HFF-Myc (cell line): ENCODE results near the gene GARIN1A.

Experiments used
- DNase-seq: peaks from one replicate; pipeline ENCODE4 v3.0.0-alpha.2; 2011; ENCODE audit warnings: low read depth; ENCODE audit errors: extremely low read depth
- H3K4me3 ChIP-seq: replicated peaks from 2 replicates; pipeline ENCODE4 v1.5.1; 2011; ENCODE audit warnings: low read depth, mild to moderate bottlenecking, control low read depth, low read length
- TF ChIP-seq, protein P1 (sequence below): IDR thresholded peaks from 2 replicates; pipeline ENCODE4 v1.5.1; 2012; ENCODE audit warnings: mild to moderate bottlenecking, low read depth, low read length, control low read depth; ENCODE audit errors: missing control alignments

Gene GARIN1A

DNA sequence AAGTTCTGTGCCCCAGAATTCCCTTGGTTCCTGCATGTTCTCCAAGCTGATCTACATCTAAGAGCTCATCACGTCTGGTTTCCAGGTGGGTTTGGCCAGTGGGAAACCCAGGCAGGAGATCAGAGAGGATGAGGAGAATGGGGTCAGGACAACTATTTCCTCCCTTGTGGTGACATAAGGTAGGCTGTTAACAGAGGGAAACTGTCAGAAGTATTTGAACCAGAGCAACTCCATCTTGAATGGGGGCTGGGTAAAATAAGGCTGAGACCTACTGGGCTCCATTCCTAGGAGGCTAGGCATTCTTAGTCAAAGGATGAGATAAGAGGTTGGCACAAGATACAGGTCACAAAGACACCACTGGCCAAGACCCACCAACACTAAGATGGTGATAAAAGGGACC is 19.1 kb downstream of the GARIN1A start:
- TF ChIP-seq, protein P1, sequence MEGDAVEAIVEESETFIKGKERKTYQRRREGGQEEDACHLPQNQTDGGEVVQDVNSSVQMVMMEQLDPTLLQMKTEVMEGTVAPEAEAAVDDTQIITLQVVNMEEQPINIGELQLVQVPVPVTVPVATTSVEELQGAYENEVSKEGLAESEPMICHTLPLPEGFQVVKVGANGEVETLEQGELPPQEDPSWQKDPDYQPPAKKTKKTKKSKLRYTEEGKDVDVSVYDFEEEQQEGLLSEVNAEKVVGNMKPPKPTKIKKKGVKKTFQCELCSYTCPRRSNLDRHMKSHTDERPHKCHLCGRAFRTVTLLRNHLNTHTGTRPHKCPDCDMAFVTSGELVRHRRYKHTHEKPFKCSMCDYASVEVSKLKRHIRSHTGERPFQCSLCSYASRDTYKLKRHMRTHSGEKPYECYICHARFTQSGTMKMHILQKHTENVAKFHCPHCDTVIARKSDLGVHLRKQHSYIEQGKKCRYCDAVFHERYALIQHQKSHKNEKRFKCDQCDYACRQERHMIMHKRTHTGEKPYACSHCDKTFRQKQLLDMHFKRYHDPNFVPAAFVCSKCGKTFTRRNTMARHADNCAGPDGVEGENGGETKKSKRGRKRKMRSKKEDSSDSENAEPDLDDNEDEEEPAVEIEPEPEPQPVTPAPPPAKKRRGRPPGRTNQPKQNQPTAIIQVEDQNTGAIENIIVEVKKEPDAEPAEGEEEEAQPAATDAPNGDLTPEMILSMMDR = no peak

DNA sequence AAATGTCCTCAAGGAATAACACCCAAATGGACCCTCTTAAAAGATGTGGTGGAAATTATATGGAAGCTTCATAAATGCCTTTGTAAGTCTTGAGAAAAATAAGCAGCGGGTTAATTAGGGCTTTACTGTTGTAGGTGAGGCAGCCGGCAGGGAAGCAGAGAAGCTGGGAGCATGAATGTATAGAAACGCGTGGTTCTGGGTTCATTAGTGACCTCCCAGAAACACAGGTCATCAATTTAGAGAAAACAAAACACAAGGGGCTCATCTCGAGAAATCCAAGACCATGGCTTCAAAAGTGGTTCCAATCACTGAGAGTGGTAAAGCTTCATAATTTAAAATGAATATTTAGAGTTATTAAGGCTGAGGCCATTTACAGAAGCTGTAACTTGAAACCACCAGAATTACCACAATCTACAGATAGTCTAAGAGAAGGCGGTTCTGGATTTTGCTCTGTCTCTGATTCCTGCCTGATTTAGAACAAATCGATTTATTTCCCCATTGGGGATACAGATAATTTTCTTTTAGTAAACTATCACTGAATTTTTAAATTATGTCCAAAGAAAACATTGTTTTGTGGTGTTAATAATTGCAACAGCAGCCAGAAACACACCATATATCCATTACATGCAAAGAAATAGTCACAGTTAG is 20.7 kb downstream of the GARIN1A start:
- TF ChIP-seq, protein P1 = no peak
- no peak overlapping the region for H3K4me3 ChIP-seq
- no peak for DNase-seq

More for the DNA sequence above, 19.1 kb downstream of the GARIN1A start:
- no peak overlapping the region for H3K4me3 ChIP-seq
- DNase-seq = no peak

DNA sequence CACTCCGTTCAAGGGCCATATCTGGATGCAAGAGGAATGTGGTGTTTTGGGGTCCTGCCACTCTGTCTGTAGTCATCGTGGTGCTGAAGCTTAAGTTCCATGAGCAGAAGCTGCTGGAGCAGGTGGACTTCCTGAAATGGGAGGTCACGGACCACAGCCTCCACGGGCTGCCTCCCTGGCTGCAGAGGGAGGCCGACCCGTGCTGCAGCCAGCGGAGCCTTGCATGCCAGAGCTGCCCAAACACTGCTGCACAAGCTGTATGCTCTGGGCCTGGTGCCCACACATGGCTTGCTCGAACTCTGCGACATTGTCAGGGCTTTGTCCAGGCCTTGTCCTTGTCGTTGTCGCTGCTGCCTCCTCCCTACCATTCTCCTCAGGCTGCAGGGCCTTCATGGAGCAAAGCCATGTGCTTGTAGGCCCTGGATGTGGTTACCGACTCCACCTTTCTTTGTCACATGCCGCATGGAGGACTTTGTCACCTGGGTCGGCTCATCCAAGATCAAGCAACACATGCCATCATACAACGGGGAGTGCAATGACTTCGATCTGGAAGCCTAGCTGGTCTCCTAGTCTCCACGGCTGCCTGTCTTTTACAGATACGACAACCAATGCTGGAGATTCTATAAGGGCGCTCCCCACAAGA is 21.4 kb downstream of the GARIN1A start:
- TF ChIP-seq, protein P1 = no peak
- H3K4me3 ChIP-seq = no peak overlapping the region
- no peak for DNase-seq

DNA sequence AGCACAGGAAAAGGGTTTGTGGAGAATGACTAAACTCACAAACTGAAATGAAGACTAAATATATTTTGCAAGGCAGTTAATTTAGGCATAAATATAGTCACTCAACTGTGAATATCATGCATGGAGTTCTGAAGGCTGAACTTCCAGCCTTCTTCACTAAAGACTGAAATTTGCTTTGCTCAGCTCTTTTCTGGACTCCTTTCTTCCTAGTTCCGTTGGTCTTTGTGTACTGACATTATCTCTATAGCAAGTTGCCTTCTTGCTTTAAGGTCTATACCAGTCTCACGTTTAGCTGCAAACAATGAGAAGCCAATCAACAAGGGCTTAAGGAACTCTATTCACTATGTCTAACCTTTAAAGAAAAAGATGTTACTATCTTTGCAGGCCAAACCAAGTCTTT is 22.6 kb downstream of the GARIN1A start:
- DNase-seq = no peak
- no peak overlapping the region for H3K4me3 ChIP-seq
- TF ChIP-seq, protein P1 = no peak

DNA sequence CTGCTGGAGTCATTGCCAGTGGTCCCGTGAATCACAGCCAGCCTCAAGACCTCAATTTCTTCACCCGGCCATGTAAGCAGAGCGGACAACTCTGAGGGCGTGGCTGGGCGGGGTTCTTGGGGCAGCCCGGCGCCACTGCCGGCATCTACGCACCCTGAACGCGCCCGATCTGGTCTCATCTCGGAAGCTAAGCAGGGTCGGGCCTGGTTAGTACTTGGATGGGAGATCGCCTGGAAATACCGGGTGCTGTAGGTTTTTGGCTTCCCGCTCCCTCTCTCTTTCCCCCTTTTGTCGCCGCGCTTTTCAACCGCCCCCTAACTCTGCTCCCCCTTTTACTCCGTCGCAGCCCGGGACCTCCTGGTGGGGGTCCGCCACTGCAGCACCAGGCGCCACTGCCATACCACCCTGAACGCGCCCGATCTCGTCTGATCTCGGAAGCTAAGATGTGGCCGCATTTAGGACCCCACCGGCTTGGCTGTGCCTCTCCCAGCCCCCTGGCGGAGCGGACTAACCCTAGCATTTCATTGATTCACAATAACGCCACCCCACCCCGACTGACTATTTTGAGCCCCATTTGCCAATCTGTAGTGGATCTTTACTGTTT is 25.3 kb downstream of the GARIN1A start:
- TF ChIP-seq, protein P1 = peak; percentile 38
- H3K4me3 ChIP-seq = peak overlapping the region; percentile 47
- peak; percentile 38 for DNase-seq

DNA sequence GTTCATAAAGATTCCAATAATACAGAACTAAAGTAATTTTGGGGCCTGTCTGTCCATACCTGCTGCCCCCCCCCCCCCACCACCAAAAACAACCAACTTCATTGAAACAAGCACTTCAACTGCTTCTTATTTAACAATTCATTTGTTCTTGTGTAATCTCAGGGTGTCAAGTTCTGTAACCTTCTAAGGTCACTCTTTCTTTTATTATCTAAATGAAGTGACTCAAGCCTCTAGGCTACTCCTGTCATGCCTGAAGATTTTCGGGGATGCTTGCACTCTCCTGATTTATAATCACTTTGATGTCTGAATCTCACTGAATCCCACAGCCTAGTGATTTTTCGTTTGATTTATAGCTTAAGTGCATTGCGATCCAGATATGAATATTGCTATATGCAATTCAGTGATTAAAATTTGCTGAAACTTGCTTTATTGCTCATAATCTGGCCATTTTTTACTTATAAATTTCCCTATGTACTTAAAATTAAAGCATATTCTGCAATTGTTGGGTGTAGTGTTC is 27.2 kb downstream of the GARIN1A start:
- no peak overlapping the region for H3K4me3 ChIP-seq
- no peak for DNase-seq
- TF ChIP-seq, protein P1 = no peak
